ENCODE measurements around the gene ASIP. TPM values are rescaled to one million over a fixed set of nuclear protein-coding genes. Genes with fewer than 3 reads are reported as not detected.

The ASIP gene
- total RNA-seq, 4 donors from 2014 or later = not detected

DNA sequence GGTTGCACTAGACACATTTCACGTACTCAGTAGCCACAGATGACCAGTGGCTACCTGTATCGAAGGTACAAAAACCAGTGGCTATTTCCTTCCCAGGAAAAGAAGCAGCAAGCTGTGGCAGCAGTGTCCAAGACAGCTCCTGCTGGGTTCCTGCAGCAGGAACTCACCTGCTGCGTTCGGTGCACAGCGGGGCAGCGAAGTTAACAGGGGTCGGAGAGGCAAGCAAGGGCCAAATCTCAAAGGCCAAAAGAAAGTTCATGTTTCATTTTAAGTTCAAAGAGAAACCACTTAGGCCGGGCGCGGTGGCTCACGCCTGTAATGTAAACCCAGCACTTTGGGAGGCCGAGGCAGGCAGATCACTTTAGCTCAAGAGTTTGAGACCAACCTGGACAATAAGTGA, 26.9 kb downstream of the ASIP start:
- H3K9me3 ChIP-seq = no peaks in the 10 kb centered on the region
- H3K4me3 ChIP-seq = no peak overlapping the region
- no peaks in the 10 kb centered on the region for H3K36me3 ChIP-seq
- no peaks in the 10 kb centered on the region for H3K27me3 ChIP-seq
- DNase-seq = no peak
- no peak overlapping the region for H3K27ac ChIP-seq
- peaks cover 0 to 11% (median 5%) of the 10 kb centered on the region in 4 donors for H3K4me1 ChIP-seq
- TF ChIP-seq, protein P1, sequence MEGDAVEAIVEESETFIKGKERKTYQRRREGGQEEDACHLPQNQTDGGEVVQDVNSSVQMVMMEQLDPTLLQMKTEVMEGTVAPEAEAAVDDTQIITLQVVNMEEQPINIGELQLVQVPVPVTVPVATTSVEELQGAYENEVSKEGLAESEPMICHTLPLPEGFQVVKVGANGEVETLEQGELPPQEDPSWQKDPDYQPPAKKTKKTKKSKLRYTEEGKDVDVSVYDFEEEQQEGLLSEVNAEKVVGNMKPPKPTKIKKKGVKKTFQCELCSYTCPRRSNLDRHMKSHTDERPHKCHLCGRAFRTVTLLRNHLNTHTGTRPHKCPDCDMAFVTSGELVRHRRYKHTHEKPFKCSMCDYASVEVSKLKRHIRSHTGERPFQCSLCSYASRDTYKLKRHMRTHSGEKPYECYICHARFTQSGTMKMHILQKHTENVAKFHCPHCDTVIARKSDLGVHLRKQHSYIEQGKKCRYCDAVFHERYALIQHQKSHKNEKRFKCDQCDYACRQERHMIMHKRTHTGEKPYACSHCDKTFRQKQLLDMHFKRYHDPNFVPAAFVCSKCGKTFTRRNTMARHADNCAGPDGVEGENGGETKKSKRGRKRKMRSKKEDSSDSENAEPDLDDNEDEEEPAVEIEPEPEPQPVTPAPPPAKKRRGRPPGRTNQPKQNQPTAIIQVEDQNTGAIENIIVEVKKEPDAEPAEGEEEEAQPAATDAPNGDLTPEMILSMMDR (IDR thresholded peaks at IDR 0.05) = no peak
- TF ChIP-seq POLR2A (IDR thresholded peaks at IDR 0.05) = no peak

DNA sequence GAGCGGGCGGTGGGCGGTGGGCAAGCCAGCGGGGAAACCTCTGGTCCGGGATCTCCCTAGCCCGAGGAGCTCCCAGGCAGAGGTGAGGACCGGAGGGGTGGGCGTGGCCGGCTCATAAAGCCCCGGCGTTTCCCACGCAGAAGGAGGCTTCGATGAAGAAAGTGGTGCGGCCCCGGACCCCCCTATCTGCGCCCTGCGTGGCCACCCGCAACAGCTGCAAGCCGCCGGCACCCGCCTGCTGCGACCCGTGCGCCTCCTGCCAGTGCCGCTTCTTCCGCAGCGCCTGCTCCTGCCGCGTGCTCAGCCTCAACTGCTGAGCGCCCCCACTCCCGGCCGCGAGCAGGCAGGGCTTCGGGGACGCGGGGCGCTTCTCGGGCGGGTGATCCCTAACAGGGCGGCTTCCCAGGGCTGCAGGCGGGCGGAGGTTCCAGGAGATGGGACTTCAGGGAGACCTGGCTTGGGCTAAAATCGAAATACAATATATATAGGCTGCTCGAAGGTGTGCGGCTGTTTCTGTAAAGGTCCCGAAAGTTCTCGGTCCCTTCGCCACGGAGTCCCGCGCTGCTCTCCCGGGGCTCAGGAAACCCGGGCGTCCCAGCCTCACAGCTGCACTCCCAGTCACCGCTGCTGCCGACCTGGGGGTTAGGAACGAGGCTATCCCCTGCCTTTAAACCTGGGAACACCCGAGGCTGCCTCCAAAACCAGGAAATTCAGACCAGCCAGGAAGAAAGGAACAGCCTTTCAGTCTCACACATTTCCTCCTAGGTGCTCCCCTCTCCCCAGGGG, 27.8 kb downstream of the ASIP start:
- Histone ChIP-seq H3K27ac (no peak overlapping the region), H3K9me3 (no peaks in the 10 kb centered on the region)
- TF ChIP-seq POLR2A (IDR thresholded peaks at IDR 0.05) = no peak
- TF ChIP-seq, protein P1 (IDR thresholded peaks at IDR 0.05) = no peak

DNA sequence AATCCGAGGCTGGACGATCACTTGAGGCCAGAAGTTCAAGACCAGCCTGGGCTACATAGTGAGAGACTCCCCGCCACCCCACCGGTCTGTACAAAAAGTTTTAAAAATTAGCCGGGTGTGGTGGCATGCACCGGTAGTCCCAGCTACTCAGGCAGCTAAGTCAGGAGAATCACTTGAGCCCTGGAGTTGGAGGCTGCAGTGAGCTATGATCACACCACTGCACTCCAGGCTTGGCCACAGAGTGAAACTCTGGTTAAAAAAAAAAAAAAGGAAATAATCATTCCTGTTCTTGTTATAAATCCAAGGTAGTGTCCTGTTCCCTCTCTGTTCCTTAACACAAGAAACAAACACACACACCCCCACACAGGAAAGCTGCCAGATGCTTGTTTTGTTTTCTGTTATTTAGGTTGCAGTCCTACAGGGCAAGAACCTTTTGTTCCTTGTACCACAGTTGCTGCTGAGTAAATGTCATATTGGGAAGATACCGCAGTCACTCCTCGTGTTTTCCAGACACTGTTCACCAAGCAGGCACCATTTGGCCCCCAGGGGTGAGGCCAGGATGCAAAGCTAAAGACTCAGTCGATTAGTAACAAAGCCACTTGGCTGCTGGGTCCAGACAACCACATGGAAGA, 28.9 kb downstream of the ASIP start:
- H3K4me1 ChIP-seq = peaks cover 0 to 11% (median 5%) of the 10 kb centered on the region in 4 donors
- DNase-seq = no peak
- H3K9me3 ChIP-seq = no peaks in the 10 kb centered on the region
- no peaks in the 10 kb centered on the region for H3K36me3 ChIP-seq
- no peaks in the 10 kb centered on the region for H3K27me3 ChIP-seq
- TF ChIP-seq, protein P1 (IDR thresholded peaks at IDR 0.05) = no peak
- no peak for TF ChIP-seq POLR2A (IDR thresholded peaks at IDR 0.05)
- no peak overlapping the region for H3K4me3 ChIP-seq
- H3K27ac ChIP-seq = no peak overlapping the region

More for the DNA sequence above, 27.8 kb downstream of the ASIP start:
- Histone ChIP-seq H3K4me1 (peaks cover 0 to 11% (median 5%) of the 10 kb centered on the region in 4 donors), H3K27me3 (no peaks in the 10 kb centered on the region), H3K36me3 (no peaks in the 10 kb centered on the region), H3K4me3 (peak overlapping the region; percentile 12 to 52 (median 44))
- DNase-seq = peak; percentile 27 to 64 (median 51)

DNA sequence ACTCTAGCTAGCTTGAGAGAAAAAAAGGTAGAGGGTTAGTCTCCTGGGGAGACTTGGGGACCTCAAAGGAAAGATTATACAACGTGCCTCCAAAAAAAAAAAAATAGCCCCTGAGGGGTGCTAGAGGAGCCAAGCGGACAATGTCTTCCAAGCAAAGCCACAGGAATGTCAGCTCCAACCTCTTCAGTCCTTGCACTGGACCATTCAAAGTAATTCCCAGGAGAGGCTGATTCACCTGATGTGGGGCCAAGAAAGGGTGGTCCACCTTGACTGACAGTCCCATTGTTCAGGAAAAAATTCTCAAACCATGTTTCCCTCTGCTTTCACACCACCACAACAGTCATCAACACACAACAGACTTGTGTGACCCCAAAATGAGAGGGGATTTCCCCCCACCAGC, 30.7 kb downstream of the ASIP start:
- no peaks in the 10 kb centered on the region for H3K9me3 ChIP-seq
- H3K36me3 ChIP-seq = peaks cover 0 to 9% (median 0%) of the 10 kb centered on the region in 3 donors
- H3K27ac ChIP-seq = no peak overlapping the region
- DNase-seq = no peak
- H3K4me3 ChIP-seq = no peak overlapping the region
- TF ChIP-seq, protein P1 (IDR thresholded peaks at IDR 0.05) = no peak
- no peak for TF ChIP-seq POLR2A (IDR thresholded peaks at IDR 0.05)
- H3K4me1 ChIP-seq = peaks cover 0 to 11% (median 5%) of the 10 kb centered on the region in 4 donors
- no peaks in the 10 kb centered on the region for H3K27me3 ChIP-seq

DNA sequence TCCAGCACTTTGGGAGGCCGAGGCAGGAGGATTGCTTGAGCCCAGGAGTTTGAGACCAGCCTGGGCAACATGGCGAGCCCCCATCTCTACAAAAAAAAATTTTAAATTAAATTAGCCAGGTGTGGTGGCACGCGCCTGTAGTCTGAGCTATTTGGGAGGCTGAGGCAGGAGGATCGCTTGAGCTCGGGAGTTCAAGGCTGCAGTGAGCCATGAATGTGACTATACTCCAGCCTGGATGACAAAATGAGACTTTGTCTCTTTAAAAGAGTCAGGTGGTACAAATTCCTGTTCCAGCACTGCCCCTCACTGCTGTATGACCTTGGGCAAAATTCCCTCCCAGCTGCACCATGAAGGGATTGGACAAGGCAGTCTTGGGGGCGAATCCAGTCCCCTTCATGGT, 33.5 kb downstream of the ASIP start:
- TF ChIP-seq, protein P1 (IDR thresholded peaks at IDR 0.05) = no peak
- TF ChIP-seq POLR2A (IDR thresholded peaks at IDR 0.05) = no peak
- no peak for DNase-seq
- H3K27ac ChIP-seq = no peak overlapping the region
- H3K4me1 ChIP-seq = peaks cover 0 to under 1% (median 0%) of the 10 kb centered on the region in 4 donors
- H3K4me3 ChIP-seq = no peak overlapping the region
- no peaks in the 10 kb centered on the region for H3K9me3 ChIP-seq
- H3K36me3 ChIP-seq = peaks cover 0 to 24% (median 0%) of the 10 kb centered on the region in 3 donors
- H3K27me3 ChIP-seq = no peaks in the 10 kb centered on the region

Data from Peyer's patch (tissue), 4 donors.